GM12878 (cell line): ENCODE measurements around the gene JDP2. TPM values are rescaled to one million over a fixed set of nuclear protein-coding genes. Genes with fewer than 3 reads are reported as not detected.
A peak's percentile ranks its signal among the peaks of the same experiment; 100 is the strongest.

ENCODE experiments used
- CREM ChIP-seq: IDR thresholded peaks from 2 replicates; pipeline ENCODE4 v1.6.1; 2014; ENCODE audit warnings: antibody characterized with exemption, low read depth
- DPF2 ChIP-seq: fragments of 450-650 bp; IDR thresholded peaks from 2 replicates; pipeline ENCODE4 v1.6.1; 2017; ENCODE audit warnings: mild to moderate bottlenecking
- E2F8 ChIP-seq: fragments of 450-650 bp; IDR thresholded peaks from 2 replicates; pipeline ENCODE4 v1.6.1; 2018; ENCODE audit warnings: mild to moderate bottlenecking, low read depth, moderate library complexity; ENCODE audit not compliant: partially characterized antibody
- FOXM1 ChIP-seq: IDR thresholded peaks from 2 replicates; pipeline ENCODE4 v1.6.1; 2012; ENCODE audit warnings: low read depth, mild to moderate bottlenecking, inconsistent platforms, low read length, moderate library complexity
- GATAD2B ChIP-seq: fragments of 450-650 bp; conservative IDR thresholded peaks from 2 replicates; pipeline ENCODE4 v1.6.1; 2017; ENCODE audit warnings: low read depth, mild to moderate bottlenecking, moderate library complexity
- JUNB ChIP-seq: IDR thresholded peaks from 2 replicates; pipeline ENCODE4 v1.6.1; 2016; ENCODE audit warnings: antibody characterized with exemption, mild to moderate bottlenecking
- KDM1A ChIP-seq: fragments of 200-600 bp; sonication (generic); IDR thresholded peaks from 2 replicates; pipeline ENCODE4 v1.6.1; 2016; ENCODE audit warnings: borderline replicate concordance
- LARP7 ChIP-seq: fragments of 450-650 bp; IDR thresholded peaks from 2 replicates; pipeline ENCODE4 v1.6.1; 2017; ENCODE audit warnings: mild to moderate bottlenecking
- MTA3 ChIP-seq: IDR thresholded peaks from 2 replicates; pipeline ENCODE4 v1.6.1; 2012; ENCODE audit warnings: low read length, inconsistent platforms, borderline replicate concordance
- NR2C1 ChIP-seq: fragments of 450-650 bp; IDR thresholded peaks from 2 replicates; pipeline ENCODE4 v1.6.1; 2017; ENCODE audit warnings: antibody characterized with exemption, mild to moderate bottlenecking, moderate library complexity
- NRF1 ChIP-seq: conservative IDR thresholded peaks from 2 replicates; pipeline ENCODE4 v1.6.1; 2011; ENCODE audit warnings: mild to moderate bottlenecking, low read depth, low read length, improper control_type of control experiment
- SKIL ChIP-seq: fragments of 450-650 bp; IDR thresholded peaks from 2 replicates; pipeline ENCODE4 v1.6.1; 2017; ENCODE audit warnings: mild to moderate bottlenecking, low read depth, inconsistent platforms; ENCODE audit not compliant: poor library complexity, severe bottlenecking
- SMAD5 ChIP-seq: IDR thresholded peaks from 2 replicates; pipeline ENCODE4 v1.6.1; 2016; ENCODE audit warnings: antibody characterized with exemption, low read depth
- SUZ12 ChIP-seq: fragments of 200-600 bp; sonication (generic); IDR thresholded peaks from one replicate; pipeline ENCODE4 v1.6.1; 2018; ENCODE audit warnings: antibody characterized with exemption, mild to moderate bottlenecking; ENCODE audit not compliant: unreplicated experiment
- ZBTB40 ChIP-seq: fragments of 450-650 bp; IDR thresholded peaks from 2 replicates; pipeline ENCODE4 v1.6.1; 2016; ENCODE audit warnings: mild to moderate bottlenecking, moderate library complexity, borderline replicate concordance
- ZNF207 ChIP-seq: fragments of 450-650 bp; IDR thresholded peaks from 2 replicates; pipeline ENCODE4 v1.6.1; 2014; ENCODE audit warnings: antibody characterized with exemption, mild to moderate bottlenecking, borderline replicate concordance
- ZNF24 ChIP-seq: fragments of 450-650 bp; IDR thresholded peaks from 2 replicates; pipeline ENCODE4 v1.6.1; 2017; ENCODE audit warnings: antibody characterized with exemption, mild to moderate bottlenecking
- ZNF274 ChIP-seq: IDR thresholded peaks from one replicate; pipeline ENCODE4 v1.8.0; 2011; ENCODE audit not compliant: insufficient read length, insufficient read depth
- ZNF622 ChIP-seq: fragments of 450-650 bp; IDR thresholded peaks from 2 replicates; pipeline ENCODE4 v1.6.1; 2017; ENCODE audit warnings: mild to moderate bottlenecking, inconsistent platforms
- polyA plus RNA-seq, 11 experiments: library from polyadenylated mRNA; depleted of rRNA in 4 of 11; unstranded in 6 of 11; stranded (reverse) in 5 of 11; fragments of >200 nt; fragmentation: Nextera tagmentation in 4 of 11; fragmentation: Illumina TruSeq in 1 of 11; extraction: Ambion mirVana in 4 of 11; extraction: Trizol in 1 of 11; gene quantifications; 1 replicate in 1 of 11; 2 replicates in 10 of 11; pipeline versions ENCODE4 v1.2.1 to v1.2.3, GENCODE V29; 2011 to 2016; ENCODE audit warnings: inconsistent platforms in 2 of 11, missing spikeins in 2 of 11, low read depth in 1 of 11
- total RNA-seq, 4 experiments: library from RNA; depleted of rRNA in 3 of 4; stranded (reverse); fragments of >200 nt in 3 of 4; fragmentation: Illumina TruSeq in 1 of 4; extraction: Trizol in 1 of 4; gene quantifications; 2 replicates each; pipeline versions ENCODE4 v1.2.1 to v1.2.3, GENCODE V29; 2013 to 2021
- TF ChIP-seq, protein P1 (sequence below): fragments of 450-650 bp; IDR thresholded peaks from 2 replicates; pipeline ENCODE4 v1.6.1; 2017; ENCODE audit warnings: antibody characterized with exemption, mild to moderate bottlenecking, moderate library complexity

Gene JDP2
- total and polyA plus RNA-seq, 10 of the 15 experiments (the other 5 are each of a cell fraction or from before 2014, with no cell fraction given), result 0.71 to 21.3 (median 11.2) TPM

GRCh38 chr14:75487155-75487671 is 59.4 kb downstream of the JDP2 start (continued):
- peak; percentile 81 for TF ChIP-seq SKIL
- TF ChIP-seq GATAD2B, result 0 out of 2 replicates have a peak, but pooled peaks have one; percentile 52
- peak; percentile 45; the same call in 1 of the 2 replicates for TF ChIP-seq ZNF24
- TF ChIP-seq FOXM1, result peak; percentile 93
- TF ChIP-seq NRF1, result no peak
- no peak for TF ChIP-seq SMAD5
- TF ChIP-seq SUZ12, result no peak
- no peak for TF ChIP-seq KDM1A
- TF ChIP-seq MTA3, result peak; percentile 97
- peak; percentile 99 for TF ChIP-seq DPF2
- TF ChIP-seq E2F8, result no peak
- TF ChIP-seq LARP7, result no peak
- TF ChIP-seq ZNF274, result no peak
- no peak for TF ChIP-seq NR2C1
- peak; percentile 89 for TF ChIP-seq CREM
- TF ChIP-seq ZBTB40, result no peak
- TF ChIP-seq ZNF622, result no peak
- no peak for TF ChIP-seq ZNF207
- TF ChIP-seq JUNB, result peak; percentile 93
- TF ChIP-seq, protein P1, sequence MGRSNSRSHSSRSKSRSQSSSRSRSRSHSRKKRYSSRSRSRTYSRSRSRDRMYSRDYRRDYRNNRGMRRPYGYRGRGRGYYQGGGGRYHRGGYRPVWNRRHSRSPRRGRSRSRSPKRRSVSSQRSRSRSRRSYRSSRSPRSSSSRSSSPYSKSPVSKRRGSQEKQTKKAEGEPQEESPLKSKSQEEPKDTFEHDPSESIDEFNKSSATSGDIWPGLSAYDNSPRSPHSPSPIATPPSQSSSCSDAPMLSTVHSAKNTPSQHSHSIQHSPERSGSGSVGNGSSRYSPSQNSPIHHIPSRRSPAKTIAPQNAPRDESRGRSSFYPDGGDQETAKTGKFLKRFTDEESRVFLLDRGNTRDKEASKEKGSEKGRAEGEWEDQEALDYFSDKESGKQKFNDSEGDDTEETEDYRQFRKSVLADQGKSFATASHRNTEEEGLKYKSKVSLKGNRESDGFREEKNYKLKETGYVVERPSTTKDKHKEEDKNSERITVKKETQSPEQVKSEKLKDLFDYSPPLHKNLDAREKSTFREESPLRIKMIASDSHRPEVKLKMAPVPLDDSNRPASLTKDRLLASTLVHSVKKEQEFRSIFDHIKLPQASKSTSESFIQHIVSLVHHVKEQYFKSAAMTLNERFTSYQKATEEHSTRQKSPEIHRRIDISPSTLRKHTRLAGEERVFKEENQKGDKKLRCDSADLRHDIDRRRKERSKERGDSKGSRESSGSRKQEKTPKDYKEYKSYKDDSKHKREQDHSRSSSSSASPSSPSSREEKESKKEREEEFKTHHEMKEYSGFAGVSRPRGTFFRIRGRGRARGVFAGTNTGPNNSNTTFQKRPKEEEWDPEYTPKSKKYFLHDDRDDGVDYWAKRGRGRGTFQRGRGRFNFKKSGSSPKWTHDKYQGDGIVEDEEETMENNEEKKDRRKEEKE, result no peak
